Measurements from ENCODE around the gene ELK4.

The ELK4 gene

DNA sequence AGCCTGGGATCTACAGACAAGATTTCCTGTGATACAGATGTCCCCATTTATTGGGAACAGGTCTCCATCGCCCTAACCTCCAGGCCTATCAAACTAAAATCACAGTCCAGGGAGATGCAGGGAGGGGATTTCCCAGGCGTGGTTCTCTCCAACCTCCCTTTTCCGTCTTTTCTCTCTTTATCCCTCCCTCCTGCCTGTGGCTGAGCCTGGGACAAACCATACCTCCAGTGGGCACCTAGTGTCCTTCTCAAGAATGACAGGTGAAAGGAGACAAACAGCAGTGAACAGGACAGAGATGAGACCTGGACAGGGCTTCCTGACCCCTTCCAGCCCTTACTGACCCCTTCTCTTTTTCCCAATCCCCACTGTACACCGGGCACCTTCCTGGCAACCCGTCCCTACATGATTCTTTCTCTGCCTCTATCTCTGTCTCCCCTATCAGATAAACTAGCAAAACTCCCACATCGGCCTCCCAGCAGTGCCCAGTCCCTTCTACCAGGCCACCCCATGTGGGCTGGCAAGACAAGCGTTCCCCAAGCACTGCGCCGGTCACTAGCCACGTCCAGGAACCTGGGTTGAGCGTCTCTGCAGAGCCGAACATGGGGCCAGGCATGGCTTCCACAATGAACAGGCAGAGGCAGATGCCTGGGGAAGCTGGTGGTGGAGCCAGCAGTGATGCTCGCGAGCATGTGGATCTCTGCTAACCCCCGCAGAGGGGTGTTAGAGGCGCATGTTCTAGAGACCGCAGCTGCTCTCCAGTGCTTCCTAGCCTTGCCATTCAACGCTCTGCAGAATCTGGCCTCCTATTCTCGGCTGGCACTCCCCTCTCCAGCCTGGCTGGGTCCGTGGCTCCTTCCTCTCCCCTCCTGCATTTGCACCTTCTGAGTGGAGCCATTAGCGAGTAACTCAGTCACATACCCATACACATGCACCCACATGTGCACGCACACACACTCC lies 54.7 kb downstream of the ELK4 start:
- no peak overlapping the region for H3K4me3 ChIP-seq (ENCODE audit: low read length)
- no peak for DNase-seq (ENCODE audit: low read depth)
- TF ChIP-seq, protein P1, sequence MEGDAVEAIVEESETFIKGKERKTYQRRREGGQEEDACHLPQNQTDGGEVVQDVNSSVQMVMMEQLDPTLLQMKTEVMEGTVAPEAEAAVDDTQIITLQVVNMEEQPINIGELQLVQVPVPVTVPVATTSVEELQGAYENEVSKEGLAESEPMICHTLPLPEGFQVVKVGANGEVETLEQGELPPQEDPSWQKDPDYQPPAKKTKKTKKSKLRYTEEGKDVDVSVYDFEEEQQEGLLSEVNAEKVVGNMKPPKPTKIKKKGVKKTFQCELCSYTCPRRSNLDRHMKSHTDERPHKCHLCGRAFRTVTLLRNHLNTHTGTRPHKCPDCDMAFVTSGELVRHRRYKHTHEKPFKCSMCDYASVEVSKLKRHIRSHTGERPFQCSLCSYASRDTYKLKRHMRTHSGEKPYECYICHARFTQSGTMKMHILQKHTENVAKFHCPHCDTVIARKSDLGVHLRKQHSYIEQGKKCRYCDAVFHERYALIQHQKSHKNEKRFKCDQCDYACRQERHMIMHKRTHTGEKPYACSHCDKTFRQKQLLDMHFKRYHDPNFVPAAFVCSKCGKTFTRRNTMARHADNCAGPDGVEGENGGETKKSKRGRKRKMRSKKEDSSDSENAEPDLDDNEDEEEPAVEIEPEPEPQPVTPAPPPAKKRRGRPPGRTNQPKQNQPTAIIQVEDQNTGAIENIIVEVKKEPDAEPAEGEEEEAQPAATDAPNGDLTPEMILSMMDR (conservative IDR thresholded peaks at IDR 0.05; ENCODE audit: low read length) = no peak

DNA sequence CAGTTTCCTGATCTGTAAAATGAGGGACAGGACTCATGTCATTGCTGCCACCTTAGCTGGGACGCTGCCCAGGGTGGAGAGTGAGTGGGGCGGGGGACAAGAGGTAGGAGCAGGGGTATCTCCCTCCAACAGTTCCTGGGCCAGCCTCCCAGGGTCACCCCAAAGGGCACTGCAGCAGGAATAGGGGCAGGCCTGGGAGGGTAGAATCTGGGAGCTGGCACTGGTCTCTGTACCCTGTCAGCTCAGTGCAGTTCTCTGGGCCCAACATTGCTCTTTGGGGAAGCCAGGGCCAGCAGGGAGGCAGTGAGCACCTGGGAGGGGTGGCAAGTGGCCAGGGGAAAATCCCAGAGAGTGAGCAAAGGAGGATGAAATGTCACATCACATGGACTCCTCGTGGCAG lies 55.8 kb downstream of the ELK4 start:
- no peak for DNase-seq (ENCODE audit: low read depth)
- TF ChIP-seq, protein P1 (conservative IDR thresholded peaks at IDR 0.05; ENCODE audit: low read length) = no peak
- H3K4me3 ChIP-seq (ENCODE audit: low read length) = no peak overlapping the region

GRCh38 chr1:205575294-205575885 lies 56.4 kb downstream of the ELK4 start:
- TF ChIP-seq, protein P1 (conservative IDR thresholded peaks at IDR 0.05; ENCODE audit: low read length) = no peak
- DNase-seq (ENCODE audit: low read depth) = no peak
- H3K4me3 ChIP-seq (ENCODE audit: low read length) = no peak overlapping the region

DNA sequence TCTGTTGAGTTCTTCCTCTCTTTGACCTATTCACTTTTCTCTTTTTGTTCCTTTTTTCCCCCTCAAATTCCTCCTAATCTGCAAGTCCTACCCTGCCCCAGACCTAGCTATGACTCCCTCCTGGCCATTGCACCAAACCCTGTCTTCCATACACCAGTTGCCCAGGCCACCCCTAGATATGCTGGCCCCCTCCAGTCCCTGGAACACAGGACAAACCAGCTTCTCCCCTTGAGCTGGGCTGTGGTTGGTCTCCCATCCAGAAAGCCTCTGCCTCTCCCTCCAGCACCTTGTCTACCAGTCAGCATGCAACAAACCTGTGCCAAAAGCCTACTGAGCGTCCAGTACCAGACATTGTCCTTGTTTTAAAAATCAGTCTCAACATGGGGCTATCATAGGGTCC lies 59.4 kb downstream of the ELK4 start:
- TF ChIP-seq, protein P1 (conservative IDR thresholded peaks at IDR 0.05; ENCODE audit: low read length) = no peak
- H3K4me3 ChIP-seq (ENCODE audit: low read length) = no peak overlapping the region
- DNase-seq (ENCODE audit: low read depth) = no peak

DNA sequence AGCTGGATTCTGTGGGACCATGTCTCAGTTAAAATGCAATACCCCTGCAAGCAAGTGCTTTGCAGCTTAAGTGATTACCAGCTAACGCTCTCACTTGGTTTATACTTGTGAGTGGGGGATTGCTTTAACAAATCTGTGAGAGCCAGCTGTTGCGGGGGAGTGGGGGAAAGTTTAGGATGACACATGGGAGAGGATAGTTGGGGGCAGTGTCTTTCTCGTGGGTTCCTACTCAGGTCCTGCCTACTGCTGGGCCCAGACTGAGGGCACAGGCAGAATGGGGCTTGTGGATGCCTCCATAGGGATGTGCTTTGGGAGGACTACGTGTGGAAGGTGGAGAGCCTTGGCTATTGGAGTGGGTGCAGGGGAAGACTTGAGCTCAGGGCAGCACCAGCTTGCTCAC lies 60.1 kb downstream of the ELK4 start:
- TF ChIP-seq, protein P1 (conservative IDR thresholded peaks at IDR 0.05; ENCODE audit: low read length) = no peak
- DNase-seq (ENCODE audit: low read depth) = no peak
- H3K4me3 ChIP-seq (ENCODE audit: low read length) = no peak overlapping the region

- no peak for DNase-seq (ENCODE audit: low read depth)
Measured at GRCh38 chr1:205570796-205571537, 60.8 kb downstream of the ELK4 start.

More at GRCh38 chr1:205570796-205571537, 60.8 kb downstream of the ELK4 start:
- no peak overlapping the region for H3K4me3 ChIP-seq (ENCODE audit: low read length)
- TF ChIP-seq, protein P1 (conservative IDR thresholded peaks at IDR 0.05; ENCODE audit: low read length) = no peak

Measured in AG10803 (cell line).